KMS-11 (cell line): ENCODE measurements around the gene TBC1D3K.
"Not testable (repeated sequence)": the region's sequence is repeated elsewhere in the genome, so short reads cannot be mapped to it uniquely, and the experiment has no call there.

ENCODE experiments used
- H2AFZ ChIP-seq: fragments of 200-600 bp; sonication (generic); 2 replicates; pipeline ENCODE4 v1.6.1; 2016; ENCODE audit warnings: antibody characterized with exemption, mixed run types, low read depth
- H3K27ac ChIP-seq: fragments of 200-600 bp; sonication (generic); 2 replicates; pipeline ENCODE4 v1.6.1; 2016; ENCODE audit warnings: mild to moderate bottlenecking, mixed run types
- H3K27me3 ChIP-seq: fragments of 200-600 bp; sonication (generic); 2 replicates; pipeline ENCODE4 v1.6.1; 2017; ENCODE audit warnings: mild to moderate bottlenecking, low read depth, mixed run types, moderate library complexity; ENCODE audit not compliant: insufficient read depth
- H3K36me3 ChIP-seq: fragments of 200-600 bp; sonication (generic); 2 replicates; pipeline ENCODE4 v1.6.1; 2017; ENCODE audit warnings: mild to moderate bottlenecking, mixed run types; ENCODE audit not compliant: insufficient read depth
- H3K4me1 ChIP-seq: fragments of 200-600 bp; sonication (generic); 2 replicates; pipeline ENCODE4 v1.6.1; 2016; ENCODE audit warnings: mild to moderate bottlenecking, low read depth, mixed run types; ENCODE audit not compliant: poor library complexity, severe bottlenecking
- H3K4me2 ChIP-seq: fragments of 200-600 bp; sonication (generic); 2 replicates; pipeline ENCODE4 v1.7.0; 2016; ENCODE audit warnings: mild to moderate bottlenecking, mixed run types
- H3K4me3 ChIP-seq: fragments of 200-600 bp; sonication (generic); IDR thresholded peaks from 2 replicates; pipeline ENCODE4 v1.6.1; 2017; ENCODE audit warnings: low read depth, low read length, mixed read lengths; ENCODE audit not compliant: insufficient read depth
- H3K79me2 ChIP-seq: fragments of 200-600 bp; sonication (generic); 2 replicates; pipeline ENCODE4 v1.6.1; 2016; ENCODE audit warnings: low read depth, mixed run types; ENCODE audit not compliant: insufficient read depth
- H3K9ac ChIP-seq: fragments of 200-600 bp; sonication (generic); 2 replicates; pipeline ENCODE4 v1.6.1; 2016; ENCODE audit warnings: mild to moderate bottlenecking, mixed run types
- H4K20me1 ChIP-seq: fragments of 200-600 bp; sonication (generic); 2 replicates; pipeline ENCODE4 v1.6.1; 2016; ENCODE audit warnings: mild to moderate bottlenecking, mixed run types; ENCODE audit not compliant: insufficient read depth
- TF ChIP-seq, protein P1 (sequence below): fragments of 200-600 bp; sonication (generic); conservative IDR thresholded peaks from 2 replicates; pipeline ENCODE4 v1.6.1; 2017; ENCODE audit warnings: low read depth, mild to moderate bottlenecking, antibody characterized with exemption, low read length, moderate library complexity, mixed read lengths

Gene TBC1D3K

DNA sequence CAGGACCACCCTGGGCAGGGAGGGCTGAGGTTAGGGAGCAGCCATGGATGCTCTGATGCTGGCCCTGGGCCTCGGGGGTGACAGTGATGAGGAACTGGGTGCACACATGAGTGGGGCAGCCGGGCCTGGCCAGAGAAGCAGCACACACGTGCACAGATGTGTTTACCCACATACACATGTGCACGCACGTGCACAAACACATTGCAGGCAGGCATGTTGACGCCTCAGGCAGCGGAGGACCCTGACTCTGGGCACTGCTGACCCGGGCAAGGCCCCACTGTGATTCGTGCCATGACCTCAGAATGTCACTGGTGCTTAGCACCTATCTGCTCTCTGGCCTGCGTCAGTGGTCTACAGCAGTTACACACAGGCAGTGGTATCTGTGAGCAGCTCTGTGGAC lies at the start of gene TBC1D3K:
TBC1D3K (plus strand) TSS at position 301 of the 400 bp plus-strand sequence. CDS start 1,585 bp downstream, outside the sequence.
- H2AFZ ChIP-seq, H3K9ac ChIP-seq, H3K27me3 ChIP-seq, H4K20me1 ChIP-seq, H3K27ac ChIP-seq, H3K4me2 ChIP-seq, H3K4me1 ChIP-seq, H3K36me3 ChIP-seq, H3K4me3 ChIP-seq, H3K79me2 ChIP-seq: not testable (repeated sequence)

GRCh38 chr17:37884516-37884915 lies 39.7 kb upstream of the TBC1D3K start:
- no peak overlapping the region for H3K4me3 ChIP-seq
- peaks cover 16% of the 10 kb centered on the region for H3K4me1 ChIP-seq
- peak overlapping the region; percentile 40 for H2AFZ ChIP-seq
- no peaks in the 10 kb centered on the region for H3K36me3 ChIP-seq
- H3K27me3 ChIP-seq, result no peaks in the 10 kb centered on the region
- peak overlapping the region; percentile 22; the same call in 1 of the 2 replicates for H3K4me2 ChIP-seq
- H4K20me1 ChIP-seq, result no peaks in the 10 kb centered on the region
- no peak overlapping the region for H3K9ac ChIP-seq
- no peaks in the 10 kb centered on the region for H3K79me2 ChIP-seq
- TF ChIP-seq, protein P1, sequence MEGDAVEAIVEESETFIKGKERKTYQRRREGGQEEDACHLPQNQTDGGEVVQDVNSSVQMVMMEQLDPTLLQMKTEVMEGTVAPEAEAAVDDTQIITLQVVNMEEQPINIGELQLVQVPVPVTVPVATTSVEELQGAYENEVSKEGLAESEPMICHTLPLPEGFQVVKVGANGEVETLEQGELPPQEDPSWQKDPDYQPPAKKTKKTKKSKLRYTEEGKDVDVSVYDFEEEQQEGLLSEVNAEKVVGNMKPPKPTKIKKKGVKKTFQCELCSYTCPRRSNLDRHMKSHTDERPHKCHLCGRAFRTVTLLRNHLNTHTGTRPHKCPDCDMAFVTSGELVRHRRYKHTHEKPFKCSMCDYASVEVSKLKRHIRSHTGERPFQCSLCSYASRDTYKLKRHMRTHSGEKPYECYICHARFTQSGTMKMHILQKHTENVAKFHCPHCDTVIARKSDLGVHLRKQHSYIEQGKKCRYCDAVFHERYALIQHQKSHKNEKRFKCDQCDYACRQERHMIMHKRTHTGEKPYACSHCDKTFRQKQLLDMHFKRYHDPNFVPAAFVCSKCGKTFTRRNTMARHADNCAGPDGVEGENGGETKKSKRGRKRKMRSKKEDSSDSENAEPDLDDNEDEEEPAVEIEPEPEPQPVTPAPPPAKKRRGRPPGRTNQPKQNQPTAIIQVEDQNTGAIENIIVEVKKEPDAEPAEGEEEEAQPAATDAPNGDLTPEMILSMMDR, result no peak
- no peak overlapping the region for H3K27ac ChIP-seq

- no peaks in the 10 kb centered on the region for H3K36me3 ChIP-seq
- H3K4me3 ChIP-seq, result no peak overlapping the region
- TF ChIP-seq, protein P1, result no peak
- no peak overlapping the region for H3K27ac ChIP-seq
- H3K4me2 ChIP-seq, result peak overlapping the region; percentile 14; the same call in 1 of the 2 replicates
- peaks cover 16% of the 10 kb centered on the region for H3K4me1 ChIP-seq
- no peak overlapping the region for H2AFZ ChIP-seq
- H3K9ac ChIP-seq, result no peak overlapping the region
- no peaks in the 10 kb centered on the region for H4K20me1 ChIP-seq
- no peaks in the 10 kb centered on the region for H3K27me3 ChIP-seq
- no peaks in the 10 kb centered on the region for H3K79me2 ChIP-seq
Observed at GRCh38 chr17:37885136-37885535, 39.1 kb upstream of the TBC1D3K start.

- no peak overlapping the region for H3K9ac ChIP-seq
- no peaks in the 10 kb centered on the region for H4K20me1 ChIP-seq
- H3K4me2 ChIP-seq, result no peak overlapping the region
- H3K36me3 ChIP-seq, result no peaks in the 10 kb centered on the region
- H3K79me2 ChIP-seq, result no peaks in the 10 kb centered on the region
- TF ChIP-seq, protein P1, result no peak
- no peak overlapping the region for H2AFZ ChIP-seq
- no peaks in the 10 kb centered on the region for H3K27me3 ChIP-seq
- peaks cover 7% of the 10 kb centered on the region for H3K4me1 ChIP-seq
- H3K27ac ChIP-seq, result no peak overlapping the region
- no peak overlapping the region for H3K4me3 ChIP-seq
Observed at GRCh38 chr17:37888881-37889280, 35.3 kb upstream of the TBC1D3K start.

DNA sequence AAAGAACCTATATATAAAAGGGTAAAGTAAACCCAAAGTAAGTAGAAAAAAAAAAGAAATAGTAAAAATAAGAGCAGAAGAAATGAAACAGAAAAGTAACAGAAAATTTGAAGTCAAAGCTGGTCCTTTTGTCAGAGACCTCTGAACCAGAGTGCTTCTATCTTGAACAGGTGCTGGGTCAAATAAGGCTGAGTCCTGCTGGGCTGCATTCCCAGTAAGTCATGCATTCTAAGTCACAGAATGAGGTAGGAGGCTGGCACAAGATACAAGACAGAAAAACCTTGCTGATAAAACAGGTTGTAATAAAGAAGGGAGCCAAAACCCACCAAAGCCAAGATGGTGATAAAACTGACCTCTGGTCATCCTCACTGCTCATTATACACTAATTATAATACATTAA lies 27.3 kb upstream of the TBC1D3K start:
- H3K4me1 ChIP-seq, H3K9ac ChIP-seq, H2AFZ ChIP-seq, H3K4me2 ChIP-seq, H3K36me3 ChIP-seq, H3K27ac ChIP-seq, H3K79me2 ChIP-seq, H4K20me1 ChIP-seq, H3K27me3 ChIP-seq, H3K4me3 ChIP-seq: not testable (repeated sequence)
